Measurements from ENCODE around the gene DOK5.

DOK5 gene

GRCh38 chr20:54651252-54651651 is 175.9 kb downstream of the DOK5 start:
- no peak for DNase-seq

GRCh38 chr20:54654450-54654849 is 179.1 kb downstream of the DOK5 start:
- DNase-seq, result no peak

GRCh38 chr20:54657268-54657826 is 182.0 kb downstream of the DOK5 start:
- DNase-seq, result no peak

- DNase-seq, result no peak
Observed at GRCh38 chr20:54658525-54658924, 183.1 kb downstream of the DOK5 start.

- DNase-seq, result no peak
Observed at GRCh38 chr20:54661265-54661664, 185.9 kb downstream of the DOK5 start.

- DNase-seq, result no peak
Observed at GRCh38 chr20:54661880-54662465, 186.6 kb downstream of the DOK5 start.

GRCh38 chr20:54665812-54666211 is 190.4 kb downstream of the DOK5 start:
- DNase-seq, result no peak

GRCh38 chr20:54668271-54669039 is 193.1 kb downstream of the DOK5 start:
- peak; percentile 15 for DNase-seq

- DNase-seq, result no peak
Observed at GRCh38 chr20:54669040-54669363, 193.6 kb downstream of the DOK5 start.

- DNase-seq, result no peak
Observed at GRCh38 chr20:54678253-54678652, 202.9 kb downstream of the DOK5 start.

- no peak for DNase-seq
Observed at GRCh38 chr20:54680439-54680838, 205.0 kb downstream of the DOK5 start.

- no peak for DNase-seq
Observed at GRCh38 chr20:54680872-54681619, 205.7 kb downstream of the DOK5 start.

GRCh38 chr20:54681869-54682268 is 206.5 kb downstream of the DOK5 start:
- DNase-seq, result no peak

- no peak for DNase-seq
Observed at GRCh38 chr20:54688476-54688875, 213.1 kb downstream of the DOK5 start.

- DNase-seq, result no peak
Observed at GRCh38 chr20:54690323-54690722, 214.9 kb downstream of the DOK5 start.

- DNase-seq, result no peak
Observed at GRCh38 chr20:54691327-54691726, 215.9 kb downstream of the DOK5 start.

GRCh38 chr20:54692168-54692887 is 216.9 kb downstream of the DOK5 start:
- no peak for DNase-seq

GRCh38 chr20:54694516-54694915 is 219.1 kb downstream of the DOK5 start:
- DNase-seq, result no peak

- DNase-seq, result no peak
Observed at GRCh38 chr20:54698373-54698772, 223.0 kb downstream of the DOK5 start.
